HCT116 (cell line): ENCODE data around the gene ATP6V0A1.

Source experiments
- JUND ChIP-seq: IDR thresholded peaks from 2 replicates; pipeline ENCODE4 v1.6.1; 2012
- TF ChIP-seq, protein P1 (sequence below), 3 experiments: fragments of 200-600 bp in 1 of 3; sonication (generic) in 1 of 3; IDR thresholded peaks in 2 of 3; conservative IDR thresholded peaks in 1 of 3; 2 replicates each; pipeline ENCODE4 v1.5.1; 2012 to 2017; ENCODE audit warnings: low read depth in 2 of 3, low read length in 2 of 3, antibody characterized with exemption in 1 of 3, borderline replicate concordance in 1 of 3, control low read depth in 1 of 3, mild to moderate bottlenecking in 1 of 3, mixed read lengths in 1 of 3, mixed run types in 1 of 3, moderate library complexity in 1 of 3; ENCODE audit not compliant: insufficient read depth in 1 of 3

DNA sequence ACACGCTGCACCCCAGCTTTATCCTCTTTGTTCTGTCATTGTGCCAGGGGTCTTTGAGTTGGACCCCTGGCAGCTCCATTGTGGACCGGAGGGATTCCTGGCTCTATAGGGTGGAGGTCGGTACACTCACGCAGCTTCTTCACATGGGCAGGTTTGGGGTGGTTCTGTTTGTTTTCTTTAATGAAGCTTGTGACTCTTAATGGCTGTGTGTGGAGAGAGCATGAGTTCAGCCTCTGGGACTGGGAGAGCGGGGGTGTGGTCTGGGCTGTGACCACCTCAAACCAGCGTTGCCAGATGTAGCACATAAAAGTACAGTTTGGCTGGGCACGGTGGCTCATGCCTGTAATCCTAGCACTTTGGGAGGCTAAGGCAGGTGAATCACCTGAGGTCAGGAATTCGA lies 56.2 kb downstream of the ATP6V0A1 start:
- no peak for TF ChIP-seq JUND
- TF ChIP-seq, protein P1, sequence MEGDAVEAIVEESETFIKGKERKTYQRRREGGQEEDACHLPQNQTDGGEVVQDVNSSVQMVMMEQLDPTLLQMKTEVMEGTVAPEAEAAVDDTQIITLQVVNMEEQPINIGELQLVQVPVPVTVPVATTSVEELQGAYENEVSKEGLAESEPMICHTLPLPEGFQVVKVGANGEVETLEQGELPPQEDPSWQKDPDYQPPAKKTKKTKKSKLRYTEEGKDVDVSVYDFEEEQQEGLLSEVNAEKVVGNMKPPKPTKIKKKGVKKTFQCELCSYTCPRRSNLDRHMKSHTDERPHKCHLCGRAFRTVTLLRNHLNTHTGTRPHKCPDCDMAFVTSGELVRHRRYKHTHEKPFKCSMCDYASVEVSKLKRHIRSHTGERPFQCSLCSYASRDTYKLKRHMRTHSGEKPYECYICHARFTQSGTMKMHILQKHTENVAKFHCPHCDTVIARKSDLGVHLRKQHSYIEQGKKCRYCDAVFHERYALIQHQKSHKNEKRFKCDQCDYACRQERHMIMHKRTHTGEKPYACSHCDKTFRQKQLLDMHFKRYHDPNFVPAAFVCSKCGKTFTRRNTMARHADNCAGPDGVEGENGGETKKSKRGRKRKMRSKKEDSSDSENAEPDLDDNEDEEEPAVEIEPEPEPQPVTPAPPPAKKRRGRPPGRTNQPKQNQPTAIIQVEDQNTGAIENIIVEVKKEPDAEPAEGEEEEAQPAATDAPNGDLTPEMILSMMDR (IDR thresholded peaks at IDR 0.05 in 2 of 3, conservative IDR thresholded peaks at IDR 0.05 in 1 of 3; ENCODE audit: borderline replicate concordance in 1 of 3, insufficient read depth in 1 of 3, low read depth in 2 of 3, low read length in 2 of 3), result no peak
